Progenitor cell of endocrine pancreas (in vitro differentiated cells): ENCODE data around the gene C14orf132. TPM values are rescaled to one million over a fixed set of nuclear protein-coding genes. Genes with fewer than 3 reads are reported as not detected.
A peak's percentile ranks its signal among the peaks of the same experiment; 100 is the strongest.

ENCODE experiments used
- DNase-seq: peaks from one replicate; pipeline ENCODE4 v3.0.0; 2021; ENCODE audit warnings: low spot score; ENCODE audit not compliant: unreplicated experiment
- H3K27ac Mint-ChIP-seq: 2 replicates; pipeline ENCODE4 v1.8.0; 2021; ENCODE audit warnings: mild to moderate bottlenecking, moderate library complexity, mixed read lengths
- H3K27me3 Mint-ChIP-seq: 2 replicates; pipeline ENCODE4 v1.8.0; 2021; ENCODE audit warnings: mixed read lengths
- H3K36me3 Mint-ChIP-seq: 2 replicates; pipeline ENCODE4 v1.8.0; 2022; ENCODE audit warnings: mixed read lengths; ENCODE audit not compliant: insufficient read depth
- H3K4me1 Mint-ChIP-seq: 2 replicates; pipeline ENCODE4 v1.8.0; 2021; ENCODE audit warnings: low read depth, mixed read lengths
- H3K4me3 Mint-ChIP-seq: 2 replicates; pipeline ENCODE4 v1.8.0; 2021; ENCODE audit warnings: low read depth, mild to moderate bottlenecking, moderate library complexity, mixed read lengths
- H3K9me3 Mint-ChIP-seq: 2 replicates; pipeline ENCODE4 v1.8.0; 2021; ENCODE audit warnings: low read depth, mixed read lengths
- total RNA-seq: library from RNA; stranded (reverse); gene quantifications from 2 replicates; pipeline ENCODE4 v1.2.1, GENCODE V29; 2021
- TF ChIP-seq, protein P1 (sequence below): fragments of 200-600 bp; sonication (generic); IDR thresholded peaks from one replicate; pipeline ENCODE4 v1.5.0; 2021; ENCODE audit warnings: antibody characterized with exemption, mild to moderate bottlenecking; ENCODE audit not compliant: unreplicated experiment

The C14orf132 gene
- total RNA-seq, 1 donor from 2014 or later, result 58.3 TPM

- Mint-ChIP-seq H3K4me3 (no peak overlapping the region), H3K27ac (no peak overlapping the region), H3K36me3 (no peaks in the 10 kb centered on the region), H3K27me3 (peaks cover 31% of the 10 kb centered on the region), H3K9me3 (no peaks in the 10 kb centered on the region), H3K4me1 (peaks cover 5% of the 10 kb centered on the region)
- DNase-seq, result no peak
- TF ChIP-seq, protein P1, sequence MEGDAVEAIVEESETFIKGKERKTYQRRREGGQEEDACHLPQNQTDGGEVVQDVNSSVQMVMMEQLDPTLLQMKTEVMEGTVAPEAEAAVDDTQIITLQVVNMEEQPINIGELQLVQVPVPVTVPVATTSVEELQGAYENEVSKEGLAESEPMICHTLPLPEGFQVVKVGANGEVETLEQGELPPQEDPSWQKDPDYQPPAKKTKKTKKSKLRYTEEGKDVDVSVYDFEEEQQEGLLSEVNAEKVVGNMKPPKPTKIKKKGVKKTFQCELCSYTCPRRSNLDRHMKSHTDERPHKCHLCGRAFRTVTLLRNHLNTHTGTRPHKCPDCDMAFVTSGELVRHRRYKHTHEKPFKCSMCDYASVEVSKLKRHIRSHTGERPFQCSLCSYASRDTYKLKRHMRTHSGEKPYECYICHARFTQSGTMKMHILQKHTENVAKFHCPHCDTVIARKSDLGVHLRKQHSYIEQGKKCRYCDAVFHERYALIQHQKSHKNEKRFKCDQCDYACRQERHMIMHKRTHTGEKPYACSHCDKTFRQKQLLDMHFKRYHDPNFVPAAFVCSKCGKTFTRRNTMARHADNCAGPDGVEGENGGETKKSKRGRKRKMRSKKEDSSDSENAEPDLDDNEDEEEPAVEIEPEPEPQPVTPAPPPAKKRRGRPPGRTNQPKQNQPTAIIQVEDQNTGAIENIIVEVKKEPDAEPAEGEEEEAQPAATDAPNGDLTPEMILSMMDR, result no peak
These were observed 3.7 kb upstream of the C14orf132 start for GRCh38 chr14:96035456-96035855.

GRCh38 chr14:96037891-96038557 is 1.1 kb upstream of the C14orf132 start:
- Mint-ChIP-seq H3K27ac (no peak overlapping the region), H3K4me1 (peaks cover 7% of the 10 kb centered on the region), H3K9me3 (no peaks in the 10 kb centered on the region), H3K36me3 (peaks cover 2% of the 10 kb centered on the region), H3K27me3 (peaks cover 28% of the 10 kb centered on the region), H3K4me3 (peak overlapping the region; percentile 79)
- TF ChIP-seq, protein P1, result no peak
- no peak for DNase-seq

DNA sequence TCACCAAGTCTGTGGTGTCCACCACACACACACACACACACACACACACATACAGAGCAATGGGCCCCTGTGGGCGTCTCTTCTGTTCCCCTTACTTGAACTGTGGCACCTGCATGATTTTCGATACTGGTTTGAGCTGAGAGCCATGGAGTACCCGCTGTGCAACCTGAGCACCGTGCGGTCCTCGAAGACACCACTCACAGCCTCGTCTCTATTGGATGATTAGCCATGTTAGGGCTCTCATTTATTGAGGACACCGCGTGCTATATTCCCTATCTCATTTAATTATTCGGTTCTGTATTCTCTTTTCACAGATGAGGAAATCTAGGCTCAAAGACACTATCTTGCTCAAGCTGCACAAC is 623 bp upstream of the C14orf132 start:
- TF ChIP-seq, protein P1, result no peak
- H3K4me1 Mint-ChIP-seq, result peaks cover 7% of the 10 kb centered on the region
- H3K36me3 Mint-ChIP-seq, result peaks cover 2% of the 10 kb centered on the region
- H3K4me3 Mint-ChIP-seq, result peak overlapping the region; percentile 79
- peaks cover 28% of the 10 kb centered on the region for H3K27me3 Mint-ChIP-seq
- H3K27ac Mint-ChIP-seq, result no peak overlapping the region
- no peak for DNase-seq
- H3K9me3 Mint-ChIP-seq, result no peaks in the 10 kb centered on the region

DNA sequence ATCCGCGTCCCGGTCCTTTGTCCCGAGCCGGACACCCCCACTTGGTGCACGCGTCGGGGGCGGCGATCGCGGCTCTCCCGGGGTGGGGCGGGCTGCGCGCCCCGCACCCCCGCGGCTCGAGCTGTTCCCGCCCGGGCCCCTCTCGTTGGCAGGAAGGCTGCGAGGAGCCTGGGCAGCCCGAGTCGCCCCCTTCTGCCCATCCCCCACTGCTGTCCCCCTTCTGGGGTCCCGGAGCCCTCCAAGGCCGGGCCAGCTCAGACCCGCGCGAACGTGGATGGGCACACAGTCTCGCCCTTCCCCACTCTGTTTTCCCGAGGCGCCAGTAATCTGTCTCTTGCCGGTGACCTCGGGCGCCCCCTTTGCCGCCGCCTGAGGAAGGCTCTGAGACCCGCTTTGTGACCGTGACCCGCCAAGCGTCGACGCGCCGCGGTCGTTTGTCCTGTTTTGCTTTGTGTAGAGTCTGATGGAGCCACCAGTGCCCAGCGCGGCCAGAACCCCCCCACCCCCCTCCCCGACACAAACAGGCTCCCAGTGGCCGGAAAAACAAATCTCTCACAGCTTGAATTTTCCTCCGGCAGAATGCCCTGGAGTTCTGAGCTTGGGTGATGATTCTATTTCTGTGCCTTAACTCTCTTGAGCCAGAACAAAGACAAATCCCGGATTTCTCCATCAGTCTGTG is 610 bp downstream of the C14orf132 start:
- peak; percentile 36 for DNase-seq
- Mint-ChIP-seq H3K27me3 (peaks cover 28% of the 10 kb centered on the region), H3K27ac (peak overlapping the region; percentile 96), H3K9me3 (no peaks in the 10 kb centered on the region), H3K4me3 (peak overlapping the region; percentile 90), H3K36me3 (peaks cover 2% of the 10 kb centered on the region), H3K4me1 (peaks cover 7% of the 10 kb centered on the region)
- TF ChIP-seq, protein P1, result peak; percentile 52

- Mint-ChIP-seq H3K4me3 (peak overlapping the region; percentile 90), H3K4me1 (peaks cover 7% of the 10 kb centered on the region), H3K36me3 (peaks cover 4% of the 10 kb centered on the region), H3K27ac (peak overlapping the region; percentile 18), H3K27me3 (peaks cover 26% of the 10 kb centered on the region), H3K9me3 (no peaks in the 10 kb centered on the region)
- TF ChIP-seq, protein P1, result no peak
- no peak for DNase-seq
These were observed 1.7 kb downstream of the C14orf132 start for GRCh38 chr14:96040828-96041371.
